Left lobe of liver (tissue), 2 donors: ENCODE measurements around the gene RGSL1. TPM values are rescaled to one million over a fixed set of nuclear protein-coding genes. Genes with fewer than 3 reads are reported as not detected.

Experiments used
- ATAC-seq: fragments of 200-7000 bp; cut with Tn5 transposase; one replicate; pipeline ENCODE4 v1.9.1; 2020; ENCODE audit warnings: mild to moderate bottlenecking, moderate library complexity
- DNase-seq: peaks from one replicate; pipeline ENCODE4 v3.0.0-alpha.2; 2020; ENCODE audit warnings: low spot score
- total RNA-seq: library from RNA; stranded (reverse); gene quantifications from one replicate; pipeline ENCODE4 v1.2.1, GENCODE V29; 2021
- donor health status: DM: no; HTN: no; CAD: no; lungs with moderate emphysema.
- donor health status: DM: no; HTN: yes; CAD: no.

RGSL1 gene
- total RNA-seq, 1 donor from 2014 or later = not detected

DNA sequence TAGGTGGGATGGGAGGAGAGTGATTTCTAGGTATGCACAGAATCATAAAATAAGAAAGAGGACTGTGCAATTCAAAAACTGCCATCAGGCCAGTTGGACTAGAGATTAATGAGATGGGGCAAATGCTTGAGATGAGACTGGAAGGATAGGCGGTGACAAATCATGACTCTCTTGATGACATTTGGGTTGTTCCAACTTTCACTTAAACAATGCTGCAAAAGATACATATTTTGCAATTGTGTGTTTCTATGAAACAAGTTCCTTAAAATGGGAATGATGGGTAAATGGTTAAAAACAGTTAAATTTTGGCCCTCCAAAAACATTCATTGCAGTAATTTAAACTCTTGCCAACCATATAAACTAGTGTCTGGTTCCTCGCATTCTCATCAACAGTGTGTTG, 84.0 kb downstream of the RGSL1 start:
- DNase-seq = no peak
- ATAC-seq = no peak

- ATAC-seq = no peak
- DNase-seq = no peak
Observed at GRCh38 chr1:182549346-182549745, 99.4 kb downstream of the RGSL1 start.

DNA sequence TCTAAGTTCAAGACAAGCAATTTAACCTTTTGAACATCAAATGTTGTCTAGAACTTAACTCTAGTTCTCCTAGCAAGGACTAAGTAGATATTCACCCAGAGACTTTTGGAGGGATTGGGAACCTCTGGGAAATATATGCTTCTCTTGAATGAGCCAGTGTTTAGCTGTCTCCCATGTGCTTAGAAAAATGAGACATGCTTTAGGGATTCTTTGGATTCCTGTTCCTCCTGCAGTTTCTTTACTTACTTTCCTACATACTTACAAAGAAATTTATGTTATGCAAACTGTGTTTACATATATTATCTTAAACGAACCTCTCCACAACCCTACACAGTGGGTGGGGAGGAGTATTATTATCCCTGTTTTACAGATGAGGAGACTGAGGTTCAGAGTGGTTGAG, 99.9 kb downstream of the RGSL1 start:
- DNase-seq (no peak), ATAC-seq (no peak)

GRCh38 chr1:182552527-182552926, 102.6 kb downstream of the RGSL1 start:
- ATAC-seq (no peak), DNase-seq (no peak)

- no peak for ATAC-seq
- DNase-seq = no peak
Observed at GRCh38 chr1:182555493-182555892, 105.5 kb downstream of the RGSL1 start.

DNA sequence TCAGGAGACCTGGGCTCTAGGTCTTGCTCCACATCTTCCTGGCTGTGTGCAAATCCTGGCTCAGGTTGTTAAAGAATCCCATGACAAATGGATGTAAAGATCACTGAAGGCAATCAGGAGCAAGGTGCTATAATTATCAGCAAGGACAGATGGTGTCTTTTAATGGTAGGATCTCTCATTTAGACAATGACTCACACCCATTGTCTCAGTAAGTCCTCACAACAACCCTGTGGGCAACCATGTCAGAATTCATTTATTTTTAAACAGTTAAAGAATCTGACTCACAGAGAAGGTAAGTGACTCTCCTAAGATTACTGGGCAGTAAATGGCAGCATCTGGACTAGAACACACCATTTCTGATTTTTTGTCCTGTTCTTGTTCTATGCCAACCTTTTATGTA, 106.3 kb downstream of the RGSL1 start:
- ATAC-seq (no peak), DNase-seq (no peak)

GRCh38 chr1:182560392-182560984, 110.5 kb downstream of the RGSL1 start:
- DNase-seq (no peak), ATAC-seq (no peak)

GRCh38 chr1:182561456-182561855, 111.5 kb downstream of the RGSL1 start:
- ATAC-seq (no peak), DNase-seq (no peak)

GRCh38 chr1:182563095-182563494, 113.1 kb downstream of the RGSL1 start:
- ATAC-seq (no peak), DNase-seq (no peak)

DNA sequence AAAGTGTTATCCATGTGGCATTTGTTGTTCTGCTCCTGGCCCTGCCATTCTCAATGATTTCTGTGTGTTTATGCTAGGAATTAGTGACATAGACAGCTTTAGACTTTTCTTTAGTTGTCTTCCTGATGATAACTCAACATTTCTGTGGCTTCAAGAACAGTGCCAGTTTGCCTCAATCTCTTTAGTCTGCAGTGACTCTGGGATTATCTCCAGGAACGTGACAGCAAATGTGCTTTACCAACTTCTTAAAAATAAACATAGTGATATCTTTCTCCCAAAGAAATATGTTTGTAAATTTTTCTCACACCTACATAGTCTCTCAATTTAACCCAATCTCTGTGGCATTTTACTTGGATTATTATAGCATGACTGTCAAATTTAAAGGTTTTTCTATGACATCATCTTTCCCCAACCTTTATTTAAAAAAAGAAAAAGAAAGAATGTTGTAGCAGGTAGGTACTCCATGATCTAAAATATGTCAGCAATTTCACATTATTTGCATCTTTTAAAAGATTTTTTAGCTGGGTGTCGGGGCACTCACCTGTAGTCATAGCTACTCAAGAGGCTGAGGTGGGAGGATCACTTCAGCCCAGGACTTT, 114.6 kb downstream of the RGSL1 start:
- no peak for DNase-seq

DNA sequence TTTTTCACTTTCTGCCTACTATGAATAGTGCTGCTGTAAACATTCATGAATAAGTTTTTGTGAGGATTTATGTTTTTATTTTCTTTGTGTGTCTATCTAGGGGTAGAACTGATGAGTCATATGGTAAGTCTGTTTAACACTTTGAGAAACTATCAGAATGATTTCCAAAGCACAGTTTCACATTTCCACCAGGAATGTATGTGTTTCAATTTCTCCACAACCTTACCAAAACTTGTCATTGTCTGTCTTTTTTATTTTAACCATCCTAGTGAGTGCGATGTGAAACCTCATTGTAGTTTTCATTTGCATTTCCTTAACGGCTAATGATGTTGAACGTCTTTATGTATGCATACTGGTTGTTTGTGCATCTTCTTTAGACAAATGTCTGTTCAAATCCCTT, 115.6 kb downstream of the RGSL1 start:
- DNase-seq (no peak), ATAC-seq (no peak)

More for the DNA sequence above, 114.6 kb downstream of the RGSL1 start:
- no peak for ATAC-seq

DNA sequence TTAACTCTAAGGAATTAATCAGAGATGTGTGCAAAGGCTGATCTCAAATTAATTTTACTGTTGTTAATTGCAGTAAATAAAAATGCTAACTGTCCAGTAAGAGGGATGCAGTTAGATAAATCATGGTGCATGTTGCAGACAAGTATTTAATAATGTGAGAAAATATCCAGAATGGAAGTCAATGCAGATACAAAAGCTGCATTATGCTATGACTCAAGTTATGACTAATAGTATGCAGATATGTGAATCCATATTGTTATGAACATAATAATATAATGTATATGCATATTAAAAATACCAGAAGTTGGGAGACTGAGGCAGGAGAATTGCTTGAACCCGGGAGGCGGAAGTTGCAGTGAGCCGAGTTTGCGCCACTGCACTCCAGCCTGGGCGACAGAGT, 117.7 kb downstream of the RGSL1 start:
- no peak for ATAC-seq

GRCh38 chr1:182568647-182569284, 118.8 kb downstream of the RGSL1 start:
- no peak for ATAC-seq
- DNase-seq = no peak

More for the DNA sequence above, 117.7 kb downstream of the RGSL1 start:
- no peak for DNase-seq

DNA sequence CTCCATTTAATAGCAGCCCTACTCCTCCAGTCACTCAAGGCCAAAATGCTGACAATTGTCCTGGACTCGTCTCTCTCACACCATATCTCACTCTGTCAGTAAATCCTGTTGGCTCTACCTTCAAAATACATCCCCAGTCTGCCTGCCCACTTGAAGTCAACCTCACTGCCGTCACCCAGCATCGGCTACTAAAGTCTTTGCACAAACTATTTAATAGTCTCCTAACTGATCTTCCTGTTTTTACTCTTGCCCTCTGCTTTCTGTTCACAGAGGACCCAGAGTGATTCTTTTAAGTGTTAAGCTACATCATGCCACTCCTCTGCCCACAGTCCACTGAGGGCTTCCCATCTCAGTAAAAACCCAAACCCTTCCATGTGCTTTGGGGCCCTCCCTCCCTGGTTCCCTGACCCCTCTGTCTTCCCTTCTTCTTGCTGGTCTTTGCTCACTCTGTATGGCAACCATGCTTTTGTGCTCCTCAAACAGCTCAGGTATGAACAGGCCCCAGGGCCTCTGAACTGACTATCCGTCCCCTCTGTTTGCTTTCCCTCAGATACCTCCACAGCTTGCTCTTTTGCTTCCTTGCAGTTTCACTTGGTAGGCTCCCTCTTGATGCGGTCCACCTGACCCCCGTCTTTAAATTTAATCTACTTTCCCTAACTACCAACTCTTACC, 120.1 kb downstream of the RGSL1 start:
- DNase-seq (no peak), ATAC-seq (no peak)

DNA sequence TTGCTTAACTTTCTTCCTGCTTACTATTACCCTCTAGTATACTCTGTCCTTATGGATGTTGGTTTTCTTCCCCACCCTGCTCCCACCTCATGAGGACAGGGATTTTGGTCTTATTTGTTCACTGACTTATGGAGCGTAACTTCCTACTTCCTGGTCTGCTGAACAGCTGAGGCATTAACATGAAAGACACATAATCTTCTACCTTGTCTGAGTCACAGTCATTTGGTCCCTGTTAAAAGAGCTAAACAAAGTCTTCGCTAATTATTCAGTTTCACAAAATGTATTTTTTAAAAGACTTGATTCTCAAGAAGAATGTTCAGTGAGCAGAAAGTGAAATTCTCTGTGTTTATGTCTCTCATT, 120.6 kb downstream of the RGSL1 start:
- no peak for ATAC-seq
- DNase-seq = no peak

GRCh38 chr1:182574156-182574555, 124.2 kb downstream of the RGSL1 start:
- ATAC-seq (no peak), DNase-seq (no peak)

DNA sequence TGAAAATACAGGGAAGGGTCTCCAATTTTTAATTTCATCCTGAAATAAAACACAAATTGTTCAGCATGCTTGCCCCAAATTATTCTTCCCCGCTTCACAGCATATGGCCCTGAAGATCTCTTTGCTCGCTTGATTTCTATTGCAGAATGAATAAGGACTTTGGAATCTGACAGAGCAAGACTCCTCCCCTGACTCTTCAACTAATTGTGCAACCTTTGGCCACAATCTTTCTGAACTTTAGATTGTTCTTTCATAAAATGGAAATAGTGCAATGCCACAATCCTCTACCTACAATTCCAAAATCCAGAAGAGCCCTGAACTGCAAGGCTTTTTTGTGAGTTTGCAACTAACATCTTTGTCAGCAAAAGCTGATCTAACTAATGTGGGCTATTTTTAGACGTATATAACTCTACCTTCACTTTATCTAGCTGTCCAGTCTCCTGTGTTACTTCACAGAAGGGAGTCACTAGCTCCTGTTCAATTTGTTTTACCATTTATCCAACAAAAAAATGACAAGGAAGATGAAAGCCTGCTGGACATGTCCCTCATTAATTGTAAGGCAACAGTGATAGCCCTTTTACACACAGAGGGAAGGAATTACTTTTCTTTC, 125.7 kb downstream of the RGSL1 start:
- no peak for DNase-seq
- ATAC-seq = peak; percentile 94

DNA sequence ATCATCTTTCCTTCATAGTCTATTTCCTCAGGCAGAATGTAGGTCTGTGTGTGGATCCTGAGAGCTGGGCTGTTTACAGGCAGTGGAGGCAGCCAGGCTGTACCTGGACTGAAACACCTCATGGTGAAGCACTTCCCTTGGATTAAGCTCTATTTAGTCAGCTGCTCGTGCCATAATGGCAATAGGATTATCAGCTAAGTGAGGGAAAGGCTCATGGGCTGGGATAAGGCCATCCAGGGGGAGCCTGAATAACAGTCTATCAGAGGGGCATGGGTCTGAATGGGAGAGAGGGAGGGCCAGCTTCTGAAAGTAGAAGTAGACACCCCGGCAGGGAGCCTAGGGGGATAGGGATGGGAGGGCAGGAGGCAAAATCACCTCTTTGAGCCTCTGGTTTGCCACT, 130.8 kb downstream of the RGSL1 start:
- no peak for ATAC-seq
- DNase-seq = no peak

DNA sequence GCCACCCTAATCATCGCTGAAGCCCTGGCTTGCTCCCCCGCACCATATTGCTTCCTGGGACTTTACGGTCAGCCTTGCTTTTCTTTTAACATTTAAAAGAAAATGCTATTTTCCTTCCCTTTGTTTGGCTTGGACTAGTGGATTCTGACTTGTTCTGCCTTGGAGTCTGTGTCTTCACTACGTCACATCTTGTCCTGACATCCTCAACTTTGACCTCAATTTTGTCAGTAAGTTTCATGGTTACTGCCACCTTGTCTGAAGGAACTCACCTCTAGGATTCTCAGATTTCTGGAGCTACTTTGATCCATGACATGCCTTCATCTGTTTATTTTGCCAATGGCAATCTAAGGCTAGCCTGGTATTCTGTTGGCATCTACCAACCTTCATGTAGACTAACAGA, 134.8 kb downstream of the RGSL1 start:
- ATAC-seq (no peak), DNase-seq (no peak)

DNA sequence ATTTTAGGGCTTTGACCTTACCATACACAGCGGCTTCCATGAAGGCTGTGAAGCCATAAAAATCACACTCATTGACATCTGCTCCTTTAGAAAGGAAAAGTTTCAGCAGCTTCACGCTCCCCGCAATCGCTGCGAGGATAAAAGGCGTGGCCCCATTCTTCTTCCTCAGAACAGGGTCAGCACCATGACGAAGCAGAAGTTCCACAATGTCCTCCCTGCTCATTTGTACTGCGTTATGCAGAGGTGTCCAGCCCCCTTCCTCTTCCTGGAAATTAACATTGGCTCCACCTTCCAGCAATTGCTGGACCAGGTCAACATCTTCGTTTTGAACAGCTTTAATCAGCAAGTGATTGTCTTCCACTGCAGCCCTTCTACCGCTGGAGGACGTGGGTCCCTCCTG, 136.4 kb downstream of the RGSL1 start:
- DNase-seq (no peak), ATAC-seq (no peak)

- DNase-seq (no peak), ATAC-seq (no peak)
Observed at GRCh38 chr1:182587093-182587492, 137.1 kb downstream of the RGSL1 start.
